ENCODE data around the gene DNER. TPM values are rescaled to one million over a fixed set of nuclear protein-coding genes. Genes with fewer than 3 reads are reported as not detected.

DNER gene
- total RNA-seq, 2 donors from 2014 or later = 0.27 to 1.7 TPM

- Histone ChIP-seq H3K4me3 (no peak overlapping the region), H3K4me1 (no peaks in the 10 kb centered on the region), H3K9me3 (no peaks in the 10 kb centered on the region), H3K9ac (ENCODE audit: low read depth in 2 of 2, low read length in 2 of 2) (no peak overlapping the region), H3K27ac (no peak overlapping the region), H3K27me3 (no peaks in the 10 kb centered on the region), H3K36me3 (no peaks in the 10 kb centered on the region)
- DNase-seq = no peak
- intact Hi-C loops (cut with DNase I) = no loop called here
- TF ChIP-seq, protein P1, sequence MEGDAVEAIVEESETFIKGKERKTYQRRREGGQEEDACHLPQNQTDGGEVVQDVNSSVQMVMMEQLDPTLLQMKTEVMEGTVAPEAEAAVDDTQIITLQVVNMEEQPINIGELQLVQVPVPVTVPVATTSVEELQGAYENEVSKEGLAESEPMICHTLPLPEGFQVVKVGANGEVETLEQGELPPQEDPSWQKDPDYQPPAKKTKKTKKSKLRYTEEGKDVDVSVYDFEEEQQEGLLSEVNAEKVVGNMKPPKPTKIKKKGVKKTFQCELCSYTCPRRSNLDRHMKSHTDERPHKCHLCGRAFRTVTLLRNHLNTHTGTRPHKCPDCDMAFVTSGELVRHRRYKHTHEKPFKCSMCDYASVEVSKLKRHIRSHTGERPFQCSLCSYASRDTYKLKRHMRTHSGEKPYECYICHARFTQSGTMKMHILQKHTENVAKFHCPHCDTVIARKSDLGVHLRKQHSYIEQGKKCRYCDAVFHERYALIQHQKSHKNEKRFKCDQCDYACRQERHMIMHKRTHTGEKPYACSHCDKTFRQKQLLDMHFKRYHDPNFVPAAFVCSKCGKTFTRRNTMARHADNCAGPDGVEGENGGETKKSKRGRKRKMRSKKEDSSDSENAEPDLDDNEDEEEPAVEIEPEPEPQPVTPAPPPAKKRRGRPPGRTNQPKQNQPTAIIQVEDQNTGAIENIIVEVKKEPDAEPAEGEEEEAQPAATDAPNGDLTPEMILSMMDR (IDR thresholded peaks at IDR 0.05) = no peak
Measured at GRCh38 chr2:229732897-229733296, 18.5 kb upstream of the DNER start.

DNA sequence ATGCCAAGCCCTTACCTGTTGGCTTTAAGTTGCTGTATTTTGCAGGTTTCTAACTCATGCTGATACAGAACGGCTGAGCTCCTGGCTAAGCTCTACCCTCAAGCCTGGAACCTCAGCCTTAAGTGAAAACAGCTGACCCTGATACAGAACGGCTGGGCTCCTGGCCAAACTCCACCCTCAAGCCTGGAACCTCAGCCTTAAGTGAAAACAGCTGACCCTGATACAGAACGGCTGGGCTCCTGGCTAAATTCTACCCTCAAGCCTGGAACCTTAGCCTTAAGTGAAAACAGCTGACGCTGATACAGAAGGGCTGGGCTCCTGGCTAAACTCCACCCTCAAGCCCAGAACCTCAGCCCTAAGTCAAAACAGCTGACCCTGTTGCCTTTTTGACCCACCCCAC is 17.6 kb upstream of the DNER start:
- Histone ChIP-seq H3K4me3 (no peak overlapping the region), H3K4me1 (no peaks in the 10 kb centered on the region), H3K27ac (no peak overlapping the region), H3K9ac (ENCODE audit: low read depth in 2 of 2, low read length in 2 of 2) (no peak overlapping the region), H3K36me3 (no peaks in the 10 kb centered on the region), H3K9me3 (no peaks in the 10 kb centered on the region), H3K27me3 (no peaks in the 10 kb centered on the region)
- no peak for DNase-seq
- TF ChIP-seq, protein P1 (IDR thresholded peaks at IDR 0.05) = no peak
- intact Hi-C loops (cut with DNase I) = no loop called here

DNA sequence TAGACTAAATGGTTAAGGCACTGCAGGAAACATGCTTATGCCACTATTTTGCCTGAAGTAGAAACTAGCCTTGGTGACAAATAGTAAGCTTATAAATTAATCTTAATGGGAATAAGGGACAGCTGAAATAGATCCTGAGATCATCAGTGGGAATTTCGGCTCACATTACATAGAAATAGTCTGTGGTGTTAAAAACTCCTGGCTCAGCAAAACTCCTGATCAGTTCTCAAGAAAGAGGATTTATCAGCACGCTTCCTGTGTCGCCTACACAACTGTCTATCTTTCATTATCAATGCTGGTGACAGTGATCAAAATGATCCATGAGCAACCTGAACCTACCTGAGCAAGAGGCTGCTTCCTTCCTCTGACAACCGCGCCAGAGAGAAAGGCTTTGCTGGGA is 17.0 kb upstream of the DNER start:
- no peaks in the 10 kb centered on the region for H3K27me3 ChIP-seq
- no peak overlapping the region for H3K9ac ChIP-seq (ENCODE audit: low read depth in 2 of 2, low read length in 2 of 2)
- no peaks in the 10 kb centered on the region for H3K36me3 ChIP-seq
- H3K4me3 ChIP-seq = no peak overlapping the region
- intact Hi-C loops (cut with DNase I) = no loop called here
- H3K27ac ChIP-seq = no peak overlapping the region
- no peak for DNase-seq
- TF ChIP-seq, protein P1 (IDR thresholded peaks at IDR 0.05) = no peak
- H3K9me3 ChIP-seq = no peaks in the 10 kb centered on the region
- H3K4me1 ChIP-seq = no peaks in the 10 kb centered on the region

DNA sequence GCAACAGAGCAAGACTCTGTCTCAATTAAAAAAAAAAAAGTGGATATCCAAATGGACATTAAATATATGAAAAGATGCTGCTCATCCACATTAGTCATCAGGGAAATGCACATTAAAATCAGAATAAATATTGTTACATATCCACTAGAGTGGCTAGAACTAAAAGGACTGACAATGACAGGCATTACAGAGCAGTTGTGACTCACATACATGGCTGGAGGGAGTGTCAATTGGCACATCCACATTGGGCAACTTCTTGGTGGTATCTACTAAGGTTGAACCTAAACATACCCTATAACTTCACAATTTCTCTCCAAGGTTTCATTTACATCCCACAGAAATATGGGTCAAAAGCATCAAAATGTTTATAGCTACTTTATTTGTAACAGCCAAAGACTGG is 14.0 kb upstream of the DNER start:
- DNase-seq = no peak
- intact Hi-C loops (cut with DNase I) = no loop called here
- no peaks in the 10 kb centered on the region for H3K27me3 ChIP-seq

DNA sequence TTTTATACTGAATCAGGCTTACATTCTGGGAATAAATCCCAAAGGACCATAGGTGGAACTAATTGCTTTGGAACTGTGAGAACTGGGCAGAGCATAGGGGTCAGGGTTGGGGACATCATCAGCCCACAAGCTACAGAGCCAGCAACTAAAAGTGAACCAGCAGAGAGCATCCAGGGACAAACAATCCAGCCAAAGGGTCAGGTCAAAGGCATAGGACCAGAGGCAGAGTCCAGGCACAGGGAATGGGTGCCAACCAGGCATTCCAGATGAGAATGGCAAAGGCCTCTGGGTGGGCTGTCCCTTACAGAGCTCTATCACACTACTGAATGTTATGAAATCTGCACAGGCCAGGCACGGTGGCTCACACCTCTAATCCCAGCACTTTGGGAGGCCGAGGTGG is 12.3 kb upstream of the DNER start:
- TF ChIP-seq, protein P1 (IDR thresholded peaks at IDR 0.05) = no peak
- H3K4me1 ChIP-seq = no peaks in the 10 kb centered on the region
- no peaks in the 10 kb centered on the region for H3K9me3 ChIP-seq
- no peaks in the 10 kb centered on the region for H3K27me3 ChIP-seq
- DNase-seq = no peak
- no peak overlapping the region for H3K4me3 ChIP-seq
- no peaks in the 10 kb centered on the region for H3K36me3 ChIP-seq
- intact Hi-C loops (cut with DNase I) = no loop called here
- H3K9ac ChIP-seq (ENCODE audit: low read depth in 2 of 2, low read length in 2 of 2) = no peak overlapping the region
- H3K27ac ChIP-seq = no peak overlapping the region

More for the DNA sequence above, 14.0 kb upstream of the DNER start:
- H3K9ac ChIP-seq (ENCODE audit: low read depth in 2 of 2, low read length in 2 of 2) = no peak overlapping the region
- no peak overlapping the region for H3K27ac ChIP-seq
- H3K36me3 ChIP-seq = no peaks in the 10 kb centered on the region
- TF ChIP-seq, protein P1 (IDR thresholded peaks at IDR 0.05) = no peak
- H3K4me1 ChIP-seq = no peaks in the 10 kb centered on the region
- H3K4me3 ChIP-seq = no peak overlapping the region
- no peaks in the 10 kb centered on the region for H3K9me3 ChIP-seq

Data from colonic mucosa (tissue), 4 donors.